Stimulated activated CD8-positive, alpha-beta memory T cell treated with anti-CD3 and anti-CD28 coated beads, Interleukin-7, amount 100 ng/mL, for 1 hour (primary cell): ENCODE data around the gene HTRA3.
"Not testable (repeated sequence)": the region's sequence is repeated elsewhere in the genome, so short reads cannot be mapped to it uniquely, and the experiment has no call there.

ENCODE experiments used
- DNase-seq, 2 donors: peaks; one replicate each; pipeline ENCODE4 v3.0.0-alpha.2; 2020; ENCODE audit warnings: low read depth in 2 of 2

Gene HTRA3

GRCh38 chr4:8325291-8325973 lies 55.9 kb downstream of the HTRA3 start:
- DNase-seq: no peak

DNA sequence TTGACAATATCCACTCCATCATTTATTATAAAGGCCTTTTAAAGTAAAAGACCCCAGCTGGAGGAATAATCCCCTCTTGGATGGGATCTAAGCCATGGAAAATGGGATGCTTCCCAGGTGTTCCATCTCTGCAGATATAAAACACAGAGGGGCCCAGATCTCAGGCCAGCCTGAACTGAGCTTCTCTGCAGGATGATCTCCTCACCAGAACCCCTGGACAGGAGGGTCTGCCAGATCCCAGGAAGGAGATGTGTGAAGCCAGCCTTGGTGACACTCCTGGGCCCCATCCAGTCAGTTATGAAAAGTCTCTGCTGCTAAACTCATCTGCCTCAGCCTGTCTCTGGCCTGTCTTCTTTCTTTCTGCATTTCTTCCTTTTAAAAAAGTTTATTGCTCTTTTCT lies 56.7 kb downstream of the HTRA3 start:
- no peak for DNase-seq

DNA sequence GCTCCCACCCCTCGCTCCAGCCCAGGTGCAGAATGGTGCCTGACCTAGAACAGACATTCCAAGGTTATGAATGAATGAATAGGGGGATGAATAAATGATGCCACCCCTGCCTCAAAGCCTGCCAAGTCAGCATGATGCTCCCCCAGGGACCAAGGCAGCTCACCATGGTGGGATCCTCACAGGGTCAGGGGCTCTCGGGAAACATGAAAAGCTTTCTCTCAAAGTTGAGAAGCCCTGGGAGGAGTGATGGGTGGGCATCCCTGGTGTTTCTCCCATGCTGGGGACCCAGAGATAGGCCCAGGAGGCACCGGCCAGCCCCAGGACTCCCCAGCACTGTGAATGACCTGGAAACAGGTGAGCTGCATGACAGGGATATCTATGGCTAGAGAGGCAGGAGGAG lies 58.9 kb downstream of the HTRA3 start:
- no peak for DNase-seq

GRCh38 chr4:8328866-8329559 lies 59.5 kb downstream of the HTRA3 start:
- DNase-seq: no peak

GRCh38 chr4:8329560-8329858 lies 60.0 kb downstream of the HTRA3 start:
- no peak for DNase-seq

DNA sequence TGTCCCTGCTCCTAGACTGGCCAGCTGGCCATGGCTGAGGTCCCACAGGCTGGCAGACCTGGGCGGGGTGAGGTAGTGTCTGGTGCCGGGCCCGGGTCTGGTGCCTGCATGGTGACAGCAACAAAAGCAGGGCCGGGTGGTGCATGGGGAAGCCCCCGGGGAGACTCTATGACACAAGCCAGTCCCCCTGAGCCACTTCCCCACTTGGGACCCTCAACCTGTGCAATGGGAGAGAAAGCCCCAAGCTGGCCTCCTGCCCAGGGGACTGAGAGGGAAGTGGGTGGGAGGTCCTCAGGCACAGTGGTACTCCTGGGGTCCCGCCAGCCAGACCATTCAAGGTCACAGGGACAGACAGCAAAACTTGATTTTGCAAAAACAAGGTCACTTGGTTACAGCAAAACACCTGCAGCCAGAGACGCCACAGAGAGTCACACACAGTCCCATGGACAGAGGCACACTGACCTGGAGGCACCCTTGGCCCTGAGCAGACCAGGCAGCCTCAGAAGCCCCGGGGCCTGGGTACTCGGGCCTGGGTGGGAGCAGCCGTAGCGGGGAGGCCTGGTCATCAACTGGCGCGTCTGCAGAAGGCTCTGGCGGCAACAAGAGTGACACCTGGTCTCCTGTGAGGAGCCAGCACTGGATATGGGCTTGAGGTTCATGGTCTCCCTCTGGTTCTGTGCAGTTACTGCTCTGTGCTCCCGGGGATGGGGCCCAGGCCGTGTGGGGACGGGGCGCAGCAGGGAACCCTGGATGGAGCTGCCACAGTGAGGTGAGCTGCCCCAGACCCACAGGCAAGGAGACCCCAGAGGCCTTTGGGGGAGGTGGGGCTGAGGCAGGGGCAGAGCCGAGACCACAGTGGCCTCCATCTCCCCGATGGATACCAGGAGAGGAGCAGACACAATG lies 60.6 kb downstream of the HTRA3 start:
- no peak for DNase-seq

- no peak for DNase-seq
Measured at GRCh38 chr4:8330821-8331574, 61.4 kb downstream of the HTRA3 start.

GRCh38 chr4:8331575-8331955 lies 62.0 kb downstream of the HTRA3 start:
- no peak for DNase-seq

DNA sequence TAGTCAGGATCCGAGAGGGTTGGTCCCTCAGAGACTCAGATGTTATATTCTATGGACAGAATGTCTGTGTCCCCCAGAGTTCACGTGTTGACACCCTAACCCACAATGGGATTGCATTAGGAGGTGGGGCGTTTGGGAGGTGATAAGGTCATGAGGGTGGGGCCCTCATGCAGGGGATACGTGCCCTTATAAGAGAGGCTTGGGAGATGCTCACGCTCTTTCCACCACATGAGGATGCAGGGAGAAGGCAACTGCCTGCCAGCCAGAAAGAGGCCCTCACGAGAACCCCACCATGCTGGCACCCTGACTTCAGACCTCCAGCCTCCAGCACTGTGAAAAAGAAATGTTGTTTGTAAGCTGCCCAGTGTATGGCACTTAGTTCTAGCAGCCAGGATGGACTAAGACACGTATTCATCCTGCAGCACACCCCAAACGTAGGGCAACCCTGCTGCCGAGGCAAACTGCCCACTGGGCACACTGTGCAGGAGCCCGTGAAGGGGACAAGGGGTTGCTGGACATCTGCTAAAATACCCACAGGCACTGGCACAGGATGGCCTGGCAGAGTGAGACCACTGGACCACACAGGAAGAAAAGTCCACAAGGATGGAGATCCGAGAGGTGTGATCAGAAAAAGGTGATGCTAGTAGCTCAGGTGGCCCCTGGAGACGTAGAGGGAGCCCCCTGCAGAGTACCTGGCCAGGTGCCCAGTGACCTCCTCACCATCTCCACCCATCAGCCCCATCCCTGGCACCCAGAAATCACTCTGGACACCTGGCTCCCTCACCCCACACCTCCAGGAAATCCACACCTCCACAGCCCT lies 62.7 kb downstream of the HTRA3 start:
- DNase-seq: no peak

GRCh38 chr4:8332891-8333331 lies 63.4 kb downstream of the HTRA3 start:
- no peak for DNase-seq

- DNase-seq: no peak
Measured at GRCh38 chr4:8333726-8334460, 64.3 kb downstream of the HTRA3 start.

DNA sequence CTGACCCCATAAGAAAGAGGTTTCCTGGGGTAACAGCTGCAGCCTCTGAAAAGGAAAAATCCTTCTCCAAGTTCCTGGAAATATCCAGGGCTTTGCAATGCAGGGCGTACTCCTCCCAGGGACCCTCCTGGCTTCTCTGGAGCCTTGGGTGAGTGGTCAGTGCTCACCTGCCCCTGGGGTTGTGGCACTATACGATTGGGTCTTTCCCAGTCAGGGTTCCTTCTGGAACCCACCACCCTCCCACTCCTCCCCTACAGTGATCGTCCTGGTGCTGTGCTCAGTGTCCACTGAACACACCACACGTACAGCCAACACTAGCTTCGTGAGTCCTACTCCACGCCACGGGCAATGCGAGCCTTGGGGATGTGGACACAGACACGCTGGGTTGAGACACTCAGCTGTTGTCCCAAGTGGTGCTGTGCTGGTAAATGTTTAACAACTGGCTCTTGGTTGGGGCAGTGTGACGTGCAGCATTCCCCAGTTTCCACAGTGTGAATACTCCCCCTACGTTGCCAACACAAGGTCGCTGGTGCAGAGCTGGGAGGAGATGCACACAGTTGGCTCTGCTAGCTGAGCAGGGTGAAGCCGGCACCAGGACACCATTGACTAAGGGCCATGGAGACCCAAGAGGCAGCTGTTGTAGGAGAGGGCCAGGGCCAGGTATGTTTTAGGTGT lies 65.4 kb downstream of the HTRA3 start:
- DNase-seq: no peak

DNA sequence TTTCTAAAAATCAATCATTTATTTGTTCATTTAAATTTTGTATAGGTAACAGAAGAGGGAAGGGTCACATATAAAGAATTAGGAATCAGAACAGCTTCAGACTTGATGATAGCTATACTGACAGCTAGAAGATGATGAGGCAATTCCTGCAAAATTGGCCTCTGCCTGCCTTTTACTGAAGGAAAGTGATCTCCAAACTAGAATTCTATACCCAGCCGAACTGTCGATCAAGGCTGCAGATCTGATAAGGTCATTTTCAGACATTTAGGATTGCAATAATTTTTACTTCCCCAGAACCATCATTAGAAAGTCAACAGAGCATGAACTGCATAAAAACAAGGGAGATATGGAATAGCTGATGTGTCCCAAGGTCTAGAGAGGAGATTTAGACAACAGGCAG lies 66.3 kb downstream of the HTRA3 start:
- no peak for DNase-seq

- DNase-seq: no peak
Measured at GRCh38 chr4:8336412-8337075, 67.0 kb downstream of the HTRA3 start.

DNA sequence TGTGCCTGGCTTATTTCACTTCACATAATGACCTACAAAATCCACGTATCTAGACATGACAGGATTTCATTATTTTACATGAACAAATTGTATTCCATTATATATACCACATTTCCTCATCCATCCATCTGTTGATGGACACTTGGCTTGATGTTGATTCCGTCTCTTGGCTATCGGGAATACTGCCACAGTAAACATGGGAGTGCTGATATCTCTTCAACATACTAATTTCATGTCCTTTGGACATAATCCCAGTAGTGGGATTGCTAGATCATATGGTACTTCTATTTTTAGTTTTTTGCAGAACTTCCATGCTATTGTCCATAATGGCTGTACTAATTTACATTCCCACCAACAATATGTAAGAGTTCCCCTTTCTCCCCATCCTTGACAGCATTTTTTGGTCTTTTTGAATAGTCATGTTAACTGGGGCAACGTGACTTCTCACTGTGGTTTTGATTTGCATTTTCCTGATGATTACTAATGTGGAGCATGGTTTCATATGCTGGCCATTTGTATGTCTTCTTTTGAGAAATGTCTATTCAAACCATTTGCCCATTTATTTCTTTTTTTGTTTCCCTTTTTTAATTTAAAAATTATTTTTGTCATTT lies 68.9 kb downstream of the HTRA3 start:
- DNase-seq: no peak

- DNase-seq: no peak
Measured at GRCh38 chr4:8340781-8341241, 71.3 kb downstream of the HTRA3 start.

- DNase-seq: not testable (repeated sequence)
Measured at GRCh38 chr4:8341281-8341680, 71.7 kb downstream of the HTRA3 start.

DNA sequence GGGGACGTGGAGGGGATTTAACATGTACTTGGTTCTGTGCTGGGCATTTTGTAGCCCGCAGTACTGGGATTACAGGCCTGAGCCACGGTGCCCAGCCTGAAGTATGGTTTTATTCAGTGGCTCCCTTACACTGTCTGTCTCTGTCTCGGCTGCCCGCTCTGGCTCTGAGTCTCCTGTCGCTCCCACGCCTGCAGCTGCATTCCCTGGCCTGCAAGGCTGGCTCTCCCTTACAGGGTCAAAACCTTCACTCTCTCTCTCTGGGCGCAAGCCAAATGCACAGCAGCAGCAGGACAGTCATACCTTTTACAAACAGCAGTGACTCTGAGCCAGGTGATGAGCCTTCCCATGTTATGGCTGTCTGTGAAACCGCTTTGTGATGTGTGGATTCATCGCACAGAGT lies 72.1 kb downstream of the HTRA3 start:
- DNase-seq: no peak
